BLaER1 treated with 17β-estradiol and CSF1 and Interleukin-3, amounts not matched to agents 10 nM and 100 nM (cell line): ENCODE measurements around the gene HPSE2.
A peak's percentile ranks its signal among the peaks of the same experiment; 100 is the strongest.

Experiments used
- H3K27ac ChIP-seq, 11 experiments: shearing (Covaris generic); formaldehyde crosslinking; 2 replicates each; pipeline ENCODE4 v1.8.1; 2022
- H3K27me3 ChIP-seq, 11 experiments: shearing (Covaris generic); formaldehyde crosslinking; 2 replicates each; pipeline ENCODE4 v1.8.1; 2022
- H3K36me3 ChIP-seq, 11 experiments: shearing (Covaris generic); formaldehyde crosslinking; 2 replicates each; pipeline ENCODE4 v1.8.1; 2022
- H3K4me1 ChIP-seq, 10 experiments: shearing (Covaris generic); formaldehyde crosslinking; 2 replicates each; pipeline ENCODE4 v1.8.1; 2022
- H3K4me2 ChIP-seq, 11 experiments: shearing (Covaris generic); formaldehyde crosslinking; 2 replicates each; pipeline ENCODE4 v1.8.1; 2022
- H3K4me3 ChIP-seq, 10 experiments: shearing (Covaris generic); formaldehyde crosslinking; 2 replicates each; pipeline ENCODE4 v1.8.1; 2022
- H3K9ac ChIP-seq, 11 experiments: shearing (Covaris generic); formaldehyde crosslinking; 2 replicates each; pipeline ENCODE4 v1.8.1; 2022
- H3K9me3 ChIP-seq, 11 experiments: shearing (Covaris generic); formaldehyde crosslinking; replicated peaks in 1 of 11; 2 replicates each; pipeline ENCODE4 v1.8.1; 2022
- H4K20me1 ChIP-seq, 11 experiments: shearing (Covaris generic); formaldehyde crosslinking; 2 replicates each; pipeline ENCODE4 v1.8.1; 2022
- Cebpa-rat ChIP-seq, 11 experiments: shearing (Covaris generic); IDR thresholded peaks; 2 replicates each; pipeline ENCODE4 v1.8.1; 2022

HPSE2 gene

GRCh38 chr10:98901441-98902110 lies 334.1 kb downstream of the HPSE2 start:
- Histone ChIP-seq H3K9ac (no peak overlapping the region), H3K4me1 (no peaks in the 10 kb centered on the region), H3K27ac (no peak overlapping the region), H4K20me1 (no peaks in the 10 kb centered on the region), H3K36me3 (no peaks in the 10 kb centered on the region), H3K4me2 (no peak overlapping the region), H3K27me3 (no peaks in the 10 kb centered on the region), H3K4me3 (no peak overlapping the region), H3K9me3 (no peaks in the 10 kb centered on the region)
- no peak for TF ChIP-seq Cebpa-rat (IDR thresholded peaks at IDR 0.05)

GRCh38 chr10:98899018-98899417 lies 336.6 kb downstream of the HPSE2 start:
- H3K4me2 ChIP-seq: no peak overlapping the region
- H3K9ac ChIP-seq: no peak overlapping the region
- H3K4me3 ChIP-seq: no peak overlapping the region
- no peak for TF ChIP-seq Cebpa-rat (IDR thresholded peaks at IDR 0.05)
- no peaks in the 10 kb centered on the region for H3K9me3 ChIP-seq
- no peaks in the 10 kb centered on the region for H4K20me1 ChIP-seq
- H3K27me3 ChIP-seq: no peaks in the 10 kb centered on the region
- no peak overlapping the region for H3K27ac ChIP-seq
- no peaks in the 10 kb centered on the region for H3K4me1 ChIP-seq
- no peaks in the 10 kb centered on the region for H3K36me3 ChIP-seq

GRCh38 chr10:98892523-98892922 lies 343.1 kb downstream of the HPSE2 start:
- Histone ChIP-seq H3K4me1 (peaks cover 0 to 11% (median under 1%) of the 10 kb centered on the region in 10 experiments; a peak in 11 of 20 replicates), H3K27ac (no peak overlapping the region), H3K9me3 (no peaks in the 10 kb centered on the region), H4K20me1 (no peaks in the 10 kb centered on the region), H3K4me3 (no peak overlapping the region), H3K36me3 (no peaks in the 10 kb centered on the region), H3K4me2 (no peak overlapping the region), H3K9ac (no peak overlapping the region), H3K27me3 (no peaks in the 10 kb centered on the region)
- TF ChIP-seq Cebpa-rat (IDR thresholded peaks at IDR 0.05): no peak

- Histone ChIP-seq H3K4me3 (no peak overlapping the region), H3K9ac (peak overlapping the region in 3 of 11 experiments; percentile 1 to 55 (median 34); a peak in 5 of 22 replicates), H3K4me2 (peak overlapping the region in 7 of 11 experiments; percentile 30 to 75 (median 54); a peak in 14 of 22 replicates), H3K27ac (peak overlapping the region in 7 of 11 experiments; percentile 53 to 79 (median 63); a peak in 14 of 22 replicates), H4K20me1 (no peaks in the 10 kb centered on the region), H3K27me3 (no peaks in the 10 kb centered on the region), H3K9me3 (no peaks in the 10 kb centered on the region), H3K4me1 (peaks cover 0 to 32% (median 15%) of the 10 kb centered on the region in 10 experiments; a peak in 13 of 20 replicates), H3K36me3 (no peaks in the 10 kb centered on the region)
- no peak for TF ChIP-seq Cebpa-rat (IDR thresholded peaks at IDR 0.05)
Measured at GRCh38 chr10:98886686-98887085, 349.0 kb downstream of the HPSE2 start.

- Histone ChIP-seq H3K4me3 (no peak overlapping the region), H3K27me3 (no peaks in the 10 kb centered on the region), H3K9me3 (no peaks in the 10 kb centered on the region), H3K27ac (0 out of 22 replicates have a peak overlapping the region, but pooled peaks of 1 of the 11 experiments have one; percentile 5), H4K20me1 (no peaks in the 10 kb centered on the region), H3K9ac (no peak overlapping the region), H3K4me1 (peaks cover 0 to 32% (median 15%) of the 10 kb centered on the region in 10 experiments; a peak in 13 of 20 replicates), H3K36me3 (no peaks in the 10 kb centered on the region), H3K4me2 (peak overlapping the region in 2 of 11 experiments; percentile 47 to 72; a peak in 2 of 22 replicates)
- no peak for TF ChIP-seq Cebpa-rat (IDR thresholded peaks at IDR 0.05)
Measured at GRCh38 chr10:98885378-98885777, 350.3 kb downstream of the HPSE2 start.

- Histone ChIP-seq H3K27me3 (no peaks in the 10 kb centered on the region), H3K4me3 (no peak overlapping the region), H4K20me1 (no peaks in the 10 kb centered on the region), H3K36me3 (no peaks in the 10 kb centered on the region), H3K9me3 (no peaks in the 10 kb centered on the region), H3K4me1 (peaks cover 0 to 14% (median 6%) of the 10 kb centered on the region in 10 experiments; a peak in 12 of 20 replicates), H3K9ac (no peak overlapping the region), H3K4me2 (no peak overlapping the region), H3K27ac (no peak overlapping the region)
- TF ChIP-seq Cebpa-rat (IDR thresholded peaks at IDR 0.05): no peak
Measured at GRCh38 chr10:98881789-98882188, 353.9 kb downstream of the HPSE2 start.

- H3K9ac ChIP-seq: no peak overlapping the region
- no peaks in the 10 kb centered on the region for H3K27me3 ChIP-seq
- H3K9me3 ChIP-seq: no peaks in the 10 kb centered on the region
- TF ChIP-seq Cebpa-rat (IDR thresholded peaks at IDR 0.05): no peak
- no peak overlapping the region for H3K4me3 ChIP-seq
- H3K27ac ChIP-seq: no peak overlapping the region
- H3K36me3 ChIP-seq: no peaks in the 10 kb centered on the region
- no peaks in the 10 kb centered on the region for H4K20me1 ChIP-seq
- H3K4me2 ChIP-seq: no peak overlapping the region
- H3K4me1 ChIP-seq: peaks cover 0 to 7% (median 0%) of the 10 kb centered on the region in 10 experiments; a peak in 7 of 20 replicates
Measured at GRCh38 chr10:98880971-98881370, 354.7 kb downstream of the HPSE2 start.

- H3K27ac ChIP-seq: no peak overlapping the region
- H4K20me1 ChIP-seq: no peaks in the 10 kb centered on the region
- H3K4me3 ChIP-seq: no peak overlapping the region
- H3K9ac ChIP-seq: no peak overlapping the region
- no peaks in the 10 kb centered on the region for H3K9me3 ChIP-seq
- H3K36me3 ChIP-seq: no peaks in the 10 kb centered on the region
- no peak for TF ChIP-seq Cebpa-rat (IDR thresholded peaks at IDR 0.05)
- no peak overlapping the region for H3K4me2 ChIP-seq
- H3K4me1 ChIP-seq: peaks cover 0 to 8% (median 0%) of the 10 kb centered on the region in 10 experiments; a peak in 4 of 20 replicates
- H3K27me3 ChIP-seq: no peaks in the 10 kb centered on the region
Measured at GRCh38 chr10:98878921-98879320, 356.7 kb downstream of the HPSE2 start.

- no peak overlapping the region for H3K9ac ChIP-seq
- no peaks in the 10 kb centered on the region for H3K9me3 ChIP-seq
- no peaks in the 10 kb centered on the region for H4K20me1 ChIP-seq
- no peaks in the 10 kb centered on the region for H3K36me3 ChIP-seq
- H3K4me3 ChIP-seq: no peak overlapping the region
- no peak overlapping the region for H3K27ac ChIP-seq
- TF ChIP-seq Cebpa-rat (IDR thresholded peaks at IDR 0.05): no peak
- no peak overlapping the region for H3K4me2 ChIP-seq
- H3K27me3 ChIP-seq: no peaks in the 10 kb centered on the region
- peaks cover 0 to 8% (median 0%) of the 10 kb centered on the region in 10 experiments; a peak in 4 of 20 replicates for H3K4me1 ChIP-seq
Measured at GRCh38 chr10:98878418-98878817, 357.2 kb downstream of the HPSE2 start.

- Histone ChIP-seq H3K27ac (no peak overlapping the region), H3K4me2 (no peak overlapping the region), H3K9ac (no peak overlapping the region), H3K4me1 (no peaks in the 10 kb centered on the region), H3K36me3 (no peaks in the 10 kb centered on the region), H3K4me3 (no peak overlapping the region), H3K9me3 (peaks cover 0 to 17% (median 0%) of the 10 kb centered on the region in 11 experiments; a peak in 6 of 22 replicates), H3K27me3 (no peaks in the 10 kb centered on the region), H4K20me1 (no peaks in the 10 kb centered on the region)
- no peak for TF ChIP-seq Cebpa-rat (IDR thresholded peaks at IDR 0.05)
Measured at GRCh38 chr10:98861962-98862361, 373.7 kb downstream of the HPSE2 start.
